Measurements from ENCODE around the gene USP36. TPM values are rescaled to one million over a fixed set of nuclear protein-coding genes. Genes with fewer than 3 reads are reported as not detected.
A peak's percentile ranks its signal among the peaks of the same experiment; 100 is the strongest.

USP36 gene
- total RNA-seq, 2 experiments from 2014 or later = 489 to 494 TPM

- Mint-ChIP-seq H3K4me3 (peak overlapping the region; percentile 73), H3K27me3 (no peaks in the 10 kb centered on the region), H3K36me3 (ENCODE audit: low read depth) (peaks cover 44% of the 10 kb centered on the region), H3K27ac (peak overlapping the region; percentile 87), H3K4me1 (ENCODE audit: low read depth) (peaks cover 82% of the 10 kb centered on the region), H3K9me3 (no peaks in the 10 kb centered on the region)
- POLR2A ChIA-PET = interaction anchor here (0.6 to 10.5 kb wide), 14 partner anchors 11 to 59 kb away, joined by 3 to 106 read pairs (median 10); partner anchors contain the start of gene CYTH1
- no peak for TF ChIP-seq CTCF (IDR thresholded peaks at IDR 0.05)
- H3K4me3 ChIP-seq (ENCODE audit: low read length) = peak overlapping the region; percentile 32
- peaks cover 93% of the 10 kb centered on the region for H3K4me1 ChIP-seq (ENCODE audit: insufficient read depth, low read length)
- no peaks in the 10 kb centered on the region for H3K27me3 ChIP-seq (ENCODE audit: control insufficient read depth in 1 of 2, insufficient read depth in 2 of 2, low read length in 2 of 2)
- DNase-seq (no peak), ATAC-seq (ENCODE audit: poor library complexity) (no peak)
- peak overlapping the region; percentile 94 to 95 for H3K27ac ChIP-seq (ENCODE audit: low read depth in 1 of 2, low read length in 2 of 2)
- intact Hi-C loops (cut with DNase I, micrococcal nuclease) = loop anchor here (1.0 to 5.0 kb wide), 6 partner anchors 12 to 45 kb away; no protein-coding TSS in a partner anchor
- no peaks in the 10 kb centered on the region for H3K9me3 ChIP-seq (ENCODE audit: control insufficient read depth in 1 of 2, insufficient read depth in 1 of 2, low read length in 2 of 2)
- CTCF ChIA-PET = interaction anchor here (0.9 to 2.6 kb wide), 4 partner anchors 9 to 51 kb away, joined by 3 to 9 read pairs (median 4); no protein-coding TSS in a partner anchor
- H3K36me3 ChIP-seq (ENCODE audit: insufficient read depth, low read length) = peaks cover 11% of the 10 kb centered on the region
Observed at GRCh38 chr17:78759969-78760352, 80.7 kb downstream of the USP36 start.

GRCh38 chr17:78759203-78759968 is 81.2 kb downstream of the USP36 start:
- peaks cover 85% of the 10 kb centered on the region for H3K4me1 Mint-ChIP-seq (ENCODE audit: low read depth)
- ChIA-PET CTCF (interaction anchor here (0.9 to 2.6 kb wide), 5 partner anchors 10 to 51 kb away, joined by 3 to 9 read pairs (median 4); no protein-coding TSS in a partner anchor), POLR2A (interaction anchor here (0.6 to 10.5 kb wide), 19 partner anchors 10 to 82 kb away, joined by 3 to 106 read pairs (median 6); partner anchors contain the start of gene CYTH1)
- Histone ChIP-seq H3K9me3 (ENCODE audit: control insufficient read depth in 1 of 2, insufficient read depth in 1 of 2, low read length in 2 of 2) (no peaks in the 10 kb centered on the region), H3K27ac (ENCODE audit: low read depth in 1 of 2, low read length in 2 of 2) (peak overlapping the region; percentile 94 to 95), H3K36me3 (ENCODE audit: insufficient read depth, low read length) (peaks cover 11% of the 10 kb centered on the region), H3K27me3 (ENCODE audit: control insufficient read depth in 1 of 2, insufficient read depth in 2 of 2, low read length in 2 of 2) (no peaks in the 10 kb centered on the region), H3K4me1 (ENCODE audit: insufficient read depth, low read length) (peaks cover 92% of the 10 kb centered on the region), H3K4me3 (ENCODE audit: low read length) (peak overlapping the region; percentile 32)
- H3K36me3 Mint-ChIP-seq (ENCODE audit: low read depth) = peaks cover 39% of the 10 kb centered on the region
- peak overlapping the region; percentile 87 for H3K27ac Mint-ChIP-seq
- peak; percentile 72 to 94 (median 82) for DNase-seq
- peak overlapping the region; percentile 73 for H3K4me3 Mint-ChIP-seq
- no peaks in the 10 kb centered on the region for H3K27me3 Mint-ChIP-seq
- no peak for TF ChIP-seq CTCF (IDR thresholded peaks at IDR 0.05)
- intact Hi-C loops (cut with DNase I, micrococcal nuclease) = loop anchor here in 1 of 2 experiments (1.0 to 5.0 kb wide), 5 partner anchors 11 to 45 kb away; no protein-coding TSS in a partner anchor
- ATAC-seq (ENCODE audit: poor library complexity) = peak; percentile 80
- H3K9me3 Mint-ChIP-seq = no peaks in the 10 kb centered on the region

GRCh38 chr17:78753316-78754250 is 87.0 kb downstream of the USP36 start:
- peak overlapping the region; percentile 86 for H3K4me3 Mint-ChIP-seq
- peaks cover 37% of the 10 kb centered on the region for H3K36me3 Mint-ChIP-seq (ENCODE audit: low read depth)

More at GRCh38 chr17:78753316-78754250, 87.0 kb downstream of the USP36 start:
- Histone ChIP-seq H3K4me1 (ENCODE audit: insufficient read depth, low read length) (peaks cover 96% of the 10 kb centered on the region), H3K27ac (ENCODE audit: low read depth in 1 of 2, low read length in 2 of 2) (peak overlapping the region; percentile 28 to 69), H3K27me3 (ENCODE audit: control insufficient read depth in 1 of 2, insufficient read depth in 2 of 2, low read length in 2 of 2) (no peaks in the 10 kb centered on the region), H3K9me3 (ENCODE audit: control insufficient read depth in 1 of 2, insufficient read depth in 1 of 2, low read length in 2 of 2) (no peaks in the 10 kb centered on the region), H3K36me3 (ENCODE audit: insufficient read depth, low read length) (no peaks in the 10 kb centered on the region), H3K4me3 (ENCODE audit: low read length) (no peak overlapping the region)
- no peak for TF ChIP-seq CTCF (IDR thresholded peaks at IDR 0.05)
- Mint-ChIP-seq H3K9me3 (no peaks in the 10 kb centered on the region), H3K27me3 (no peaks in the 10 kb centered on the region), H3K27ac (peak overlapping the region; percentile 87), H3K4me1 (ENCODE audit: low read depth) (peaks cover 87% of the 10 kb centered on the region)
- intact Hi-C loops (cut with DNase I, micrococcal nuclease) = no loop called here
- CTCF ChIA-PET = interaction anchor here (1.5 kb wide), 1 partner anchor 16 kb away, joined by 4 read pairs; no protein-coding TSS in a partner anchor
- DNase-seq (peak in 6 of 14 experiments; percentile 34 to 78 (median 50)), ATAC-seq (ENCODE audit: poor library complexity) (peak; percentile 47)
- POLR2A ChIA-PET = interaction anchor here (2.5 kb wide), 1 partner anchor 27 kb away, joined by 12 read pairs; no protein-coding TSS in a partner anchor

Data from CD4-positive, alpha-beta T cell (primary cell).